Measurements from ENCODE around the gene NWD2.
"Not testable (repeated sequence)": the region's sequence is repeated elsewhere in the genome, so short reads cannot be mapped to it uniquely, and the experiment has no call there.

Gene NWD2, protein sequence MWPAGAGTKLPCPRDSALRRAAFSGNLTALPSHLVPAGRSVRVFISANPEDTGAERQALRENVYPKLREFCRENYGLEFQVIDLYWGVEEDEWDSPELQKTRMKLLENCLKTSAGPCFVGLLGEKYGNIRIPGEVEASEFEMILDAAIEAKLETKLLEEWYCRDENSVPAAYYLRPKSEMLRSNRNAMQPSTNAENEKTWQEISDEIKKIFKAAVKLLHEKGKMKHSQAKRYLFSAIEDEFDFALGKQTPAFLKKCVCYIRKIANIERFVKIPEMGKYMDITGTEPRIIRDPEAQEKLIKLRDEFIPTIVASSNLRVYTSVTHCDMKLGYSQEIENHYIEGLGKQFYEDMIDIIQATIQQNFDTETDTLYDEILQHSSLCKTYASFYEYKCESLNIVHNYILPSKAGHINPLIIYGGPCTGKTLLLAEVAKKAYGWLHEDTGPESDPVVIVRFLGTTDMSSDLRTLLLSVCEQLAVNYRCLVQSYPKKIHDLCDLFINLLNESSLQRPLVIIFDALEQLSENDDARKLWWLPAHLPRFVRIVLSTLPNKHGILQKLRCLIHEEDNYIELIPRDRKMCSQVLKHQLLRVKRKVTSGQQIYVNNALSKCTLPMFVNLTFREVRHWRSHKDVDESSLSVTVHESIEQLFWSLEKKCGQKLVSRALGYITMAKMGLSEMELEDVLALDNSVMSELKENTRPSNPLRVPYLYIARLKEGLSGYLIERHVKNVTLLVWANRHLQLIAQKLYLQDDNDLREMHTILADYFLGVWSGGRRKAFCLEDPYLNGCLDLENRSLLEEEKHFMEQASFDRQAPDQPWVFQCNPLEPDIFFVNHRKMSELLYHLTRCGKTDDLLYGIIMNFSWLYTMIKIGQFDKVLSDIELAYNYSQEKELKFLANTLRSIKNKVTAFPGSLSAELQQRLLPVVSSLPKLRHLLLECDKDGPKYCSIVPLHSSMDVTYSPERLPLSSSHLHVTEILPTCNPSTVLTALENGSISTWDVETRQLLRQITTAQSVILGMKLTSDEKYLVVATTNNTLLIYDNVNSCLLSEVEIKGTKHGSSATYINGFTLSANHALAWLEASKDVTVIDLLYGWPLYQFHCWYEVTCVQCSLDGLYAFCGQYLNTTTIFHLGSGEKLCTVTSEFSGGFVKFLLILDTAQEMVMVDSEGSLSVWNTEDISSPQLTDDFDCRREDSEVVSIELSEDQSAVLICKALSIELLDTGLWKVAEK (N-terminal part only)

DNA sequence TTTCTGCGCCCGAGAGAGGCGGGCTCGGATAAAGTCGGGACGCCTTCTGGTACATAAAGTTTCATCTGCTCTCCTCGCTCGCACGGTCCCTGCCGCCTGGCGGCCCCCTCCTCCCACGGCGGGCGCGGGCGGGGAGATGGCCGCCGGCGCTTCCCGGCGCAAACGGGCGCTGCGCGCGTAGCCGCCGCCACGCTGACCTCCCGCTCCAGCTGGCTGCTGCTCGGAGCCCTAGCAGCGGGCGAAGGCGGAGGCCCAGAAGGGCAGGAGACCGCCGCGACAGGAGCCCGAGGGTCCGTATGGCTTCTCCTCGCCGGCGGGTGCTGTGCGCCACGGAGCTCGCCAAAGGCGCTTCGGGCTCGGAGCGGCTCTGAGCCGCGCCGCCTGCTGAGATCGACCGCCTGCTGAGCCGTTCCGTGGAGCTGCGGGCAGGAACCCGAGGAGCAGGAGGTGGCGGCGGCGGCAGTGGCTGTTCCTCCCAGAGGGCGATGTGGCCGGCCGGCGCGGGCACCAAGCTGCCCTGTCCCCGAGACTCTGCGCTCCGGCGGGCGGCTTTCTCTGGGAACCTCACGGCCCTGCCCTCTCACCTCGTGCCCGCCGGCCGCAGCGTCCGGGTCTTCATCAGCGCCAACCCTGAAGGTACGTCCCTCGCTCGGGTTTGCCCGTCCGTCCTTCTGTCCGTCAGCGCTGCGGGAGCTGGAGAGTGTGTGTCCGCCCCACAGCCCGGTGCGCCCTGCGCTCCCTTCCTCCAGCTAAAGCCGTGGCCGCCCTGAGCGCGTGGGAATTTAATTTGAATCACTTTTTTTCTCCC lies at the start of gene NWD2:
Gene NWD2 (plus strand): TSS at position 161 of the 808 bp plus-strand sequence. CDS start 325 bp downstream, at position 486.
- peak within 1 kb of the TSS; percentile 47 for H3K4me3 ChIP-seq (ENCODE audit: low read depth, low read length)

DNA sequence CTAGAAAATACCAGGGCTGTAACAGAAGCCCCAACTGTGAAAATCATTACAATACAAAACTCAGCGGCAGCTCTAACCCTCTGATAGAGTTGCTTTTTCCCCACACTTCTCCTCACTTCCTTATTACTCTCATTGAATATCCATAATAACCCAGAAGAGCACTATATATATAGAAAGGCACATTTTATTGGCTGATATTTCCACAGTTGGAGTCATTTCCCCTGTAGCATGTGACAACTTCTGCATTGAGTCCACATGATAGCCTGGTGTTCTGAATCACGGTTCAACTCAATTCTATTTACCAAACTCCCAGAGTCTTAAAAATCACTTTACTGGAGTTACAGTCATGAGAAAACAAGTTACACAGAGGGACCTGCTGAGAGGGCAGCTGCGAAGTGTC lies 46.6 kb upstream of the NWD2 start:
- no peak overlapping the region for H3K4me3 ChIP-seq (ENCODE audit: low read depth, low read length)

DNA sequence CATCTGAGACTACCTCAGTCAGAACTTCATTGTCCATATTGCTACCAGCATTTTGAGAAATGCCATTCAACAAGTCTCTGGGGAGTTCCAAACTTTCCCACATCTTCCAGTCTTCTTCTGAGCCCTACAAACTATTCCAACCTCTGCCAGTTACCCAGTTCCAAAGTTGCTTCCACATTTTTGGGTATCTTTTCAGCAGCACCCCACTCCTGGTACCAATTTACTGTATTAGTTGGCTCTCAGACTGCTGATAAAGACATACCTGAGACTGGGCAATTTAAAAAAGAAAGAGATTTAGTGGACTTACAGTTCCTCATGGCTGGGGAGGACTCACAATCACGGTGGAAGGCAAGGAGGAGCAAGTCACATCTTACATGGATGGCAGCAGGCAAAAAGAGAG lies 39.8 kb upstream of the NWD2 start:
- H3K4me3 ChIP-seq (ENCODE audit: low read depth, low read length) = not testable (repeated sequence)

DNA sequence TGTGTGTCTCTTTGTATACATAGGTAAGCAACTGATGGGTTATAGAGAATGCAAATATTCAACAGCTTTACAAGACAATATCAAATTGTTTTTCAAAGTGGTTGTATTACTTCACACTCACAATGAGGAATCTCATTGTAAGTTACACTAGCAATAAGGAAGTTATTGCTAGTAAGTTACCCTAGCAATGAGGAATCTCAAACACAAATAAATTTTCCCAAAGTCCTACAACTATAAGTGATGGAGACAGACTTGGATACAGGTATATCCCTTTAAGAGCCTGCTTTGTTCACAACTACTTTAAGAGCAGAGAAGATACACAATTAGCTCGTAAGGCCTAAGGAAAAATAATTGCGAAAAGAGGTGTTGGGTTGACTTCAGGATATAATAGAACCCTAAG lies 28.3 kb upstream of the NWD2 start:
- H3K4me3 ChIP-seq (ENCODE audit: low read depth, low read length) = no peak overlapping the region

DNA sequence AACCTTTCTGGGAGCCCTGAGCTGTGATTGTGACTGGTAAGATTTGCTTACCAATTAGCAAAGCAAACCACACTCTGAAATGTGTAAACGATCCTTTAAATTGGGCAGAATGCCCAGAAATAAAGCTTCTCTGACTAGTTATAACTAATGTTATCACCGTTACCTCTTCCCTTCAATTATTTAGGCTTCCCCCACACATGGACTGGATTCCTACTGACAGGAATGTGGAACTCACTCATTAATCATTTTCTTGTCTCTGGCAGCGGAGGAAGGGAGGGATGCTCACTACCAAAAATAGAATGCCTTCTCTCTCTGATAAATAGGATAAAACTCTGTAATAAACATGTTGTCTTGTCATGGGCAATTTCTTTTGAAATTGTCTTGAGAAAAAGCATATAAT lies 25.3 kb upstream of the NWD2 start:
- no peak overlapping the region for H3K4me3 ChIP-seq (ENCODE audit: low read depth, low read length)

DNA sequence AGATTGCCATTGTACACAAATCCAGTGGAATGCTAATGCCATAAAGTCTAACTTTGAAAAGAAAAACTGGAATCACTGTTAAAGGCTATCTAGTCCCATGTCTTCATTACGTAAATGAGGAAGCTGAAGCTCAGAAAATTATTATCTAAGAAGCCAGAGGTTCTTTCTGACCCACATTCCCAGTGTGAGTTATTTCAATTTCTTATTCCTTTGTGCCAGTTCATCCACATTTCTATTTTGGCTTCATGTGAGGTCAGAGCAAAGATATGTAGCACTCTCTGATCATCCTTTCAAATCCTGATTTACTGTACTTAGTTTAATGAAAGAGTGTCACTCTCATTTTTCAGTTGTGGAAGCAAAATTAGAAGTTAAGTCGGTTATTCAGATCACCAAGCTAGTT lies 24.6 kb upstream of the NWD2 start:
- no peak overlapping the region for H3K4me3 ChIP-seq (ENCODE audit: low read depth, low read length)

DNA sequence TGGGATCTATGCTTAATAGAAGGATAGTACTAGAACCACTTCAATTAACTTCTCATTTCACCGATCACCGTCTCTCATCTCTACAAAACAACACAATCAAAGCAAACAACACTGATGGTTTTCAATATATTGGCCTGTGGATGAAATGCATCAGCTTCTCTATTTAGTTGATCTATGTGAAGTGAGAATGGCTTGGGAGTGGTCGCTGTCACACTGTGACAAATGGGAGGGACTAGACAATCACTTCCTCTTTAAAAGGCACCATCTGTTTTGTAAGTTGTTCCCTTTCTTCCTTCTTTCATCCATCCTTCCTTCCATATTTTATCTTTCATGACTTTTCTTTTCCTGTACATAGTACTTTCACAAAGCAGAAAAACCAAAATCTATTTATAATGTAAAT lies 23.9 kb upstream of the NWD2 start:
- no peak overlapping the region for H3K4me3 ChIP-seq (ENCODE audit: low read depth, low read length)

DNA sequence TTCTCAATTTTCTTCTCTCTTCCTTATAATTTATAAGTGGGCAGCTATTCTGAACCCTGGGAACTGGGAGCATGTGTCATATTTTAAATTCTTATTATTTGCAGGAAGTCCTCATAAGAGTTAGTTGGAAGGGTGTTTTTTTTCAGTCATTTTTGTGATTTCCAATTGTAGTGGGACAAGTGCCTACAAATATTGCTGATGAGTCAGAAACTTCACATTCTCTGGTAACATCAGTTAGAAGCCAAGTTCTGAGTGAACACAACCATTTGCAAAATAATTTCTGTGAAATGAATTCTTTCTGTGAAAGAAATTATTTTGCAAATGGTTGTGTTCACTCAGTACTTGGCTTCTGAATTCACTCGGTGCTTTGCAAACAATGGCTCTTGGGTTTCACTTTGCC lies 20.8 kb upstream of the NWD2 start:
- H3K4me3 ChIP-seq (ENCODE audit: low read depth, low read length) = no peak overlapping the region

DNA sequence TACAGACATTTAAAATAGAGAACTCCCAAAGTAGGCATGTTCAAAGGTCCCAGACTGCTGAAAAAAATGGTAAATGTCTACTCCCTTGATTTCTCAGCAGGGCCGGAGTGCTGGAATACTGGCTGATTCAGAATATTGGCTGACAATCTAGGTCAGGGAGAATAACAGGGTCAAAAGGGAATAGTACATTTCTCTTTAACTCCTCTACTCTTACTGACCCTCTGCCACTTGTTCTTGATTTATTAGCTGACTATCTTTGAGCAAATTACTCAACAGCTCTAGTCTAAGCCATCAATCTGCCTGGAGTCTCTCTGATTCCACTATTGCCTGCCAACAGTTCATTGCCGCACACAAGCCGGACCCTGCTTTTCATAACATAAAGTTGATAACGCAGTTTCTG lies 19.7 kb upstream of the NWD2 start:
- no peak overlapping the region for H3K4me3 ChIP-seq (ENCODE audit: low read depth, low read length)

DNA sequence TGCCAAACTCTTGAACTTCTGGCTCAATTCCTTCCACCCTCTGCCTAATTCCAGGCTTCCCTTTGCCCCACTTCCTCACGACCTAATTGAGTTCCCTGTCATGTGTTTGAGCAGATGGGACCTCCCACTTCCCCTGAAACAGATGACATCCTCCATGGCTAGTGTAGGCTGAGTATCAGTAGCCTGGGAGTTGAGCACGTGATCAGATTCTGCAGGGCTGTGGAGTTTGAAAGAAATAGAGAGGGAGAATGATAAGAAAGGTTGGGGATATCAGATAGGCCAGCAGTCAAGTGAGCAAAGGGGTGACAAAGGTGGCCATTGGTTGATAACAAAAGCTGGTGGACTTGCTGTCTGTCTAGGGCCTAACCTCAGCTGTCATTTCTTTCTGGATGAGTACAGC lies 18.8 kb upstream of the NWD2 start:
- H3K4me3 ChIP-seq (ENCODE audit: low read depth, low read length) = no peak overlapping the region

DNA sequence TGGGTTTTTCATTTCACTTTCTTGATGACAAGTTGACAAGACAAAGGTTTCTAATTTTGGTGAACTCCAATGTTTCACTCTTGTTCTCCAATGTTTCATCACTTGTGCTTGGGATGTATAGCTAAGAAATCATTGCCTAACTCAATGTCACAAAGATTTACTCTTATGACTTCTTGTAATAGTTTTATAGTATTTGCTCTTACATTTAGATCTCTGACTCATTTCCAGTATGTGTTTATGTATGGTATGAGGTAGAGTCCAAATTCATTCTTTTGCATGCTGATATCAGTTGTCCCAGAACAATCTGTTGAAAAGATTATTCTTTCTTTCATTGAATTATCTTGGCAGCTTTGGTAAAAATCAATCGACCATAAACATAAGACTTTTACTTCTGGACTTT lies 12.2 kb upstream of the NWD2 start:
- no peak overlapping the region for H3K4me3 ChIP-seq (ENCODE audit: low read depth, low read length)

DNA sequence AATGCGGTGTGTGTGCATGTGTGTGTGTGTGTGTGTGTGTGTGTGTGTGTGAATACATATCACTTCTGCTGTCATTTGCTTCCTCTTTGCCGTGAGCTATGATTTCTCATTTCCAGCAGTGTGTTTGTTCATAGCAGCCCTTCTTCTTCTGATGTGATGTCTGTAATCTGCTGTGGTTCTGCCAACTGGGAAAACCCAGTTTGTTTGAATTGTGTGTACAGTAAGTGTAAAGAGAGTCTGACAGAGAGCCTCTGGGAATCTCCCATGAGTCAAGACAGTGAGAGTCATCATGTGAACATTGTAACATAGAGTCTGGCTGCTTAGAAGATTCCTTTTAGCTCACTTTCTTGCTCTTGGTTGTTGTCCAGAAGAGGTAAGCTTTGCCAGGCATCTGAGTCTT lies 8.4 kb upstream of the NWD2 start:
- H3K4me3 ChIP-seq (ENCODE audit: low read depth, low read length) = no peak overlapping the region

DNA sequence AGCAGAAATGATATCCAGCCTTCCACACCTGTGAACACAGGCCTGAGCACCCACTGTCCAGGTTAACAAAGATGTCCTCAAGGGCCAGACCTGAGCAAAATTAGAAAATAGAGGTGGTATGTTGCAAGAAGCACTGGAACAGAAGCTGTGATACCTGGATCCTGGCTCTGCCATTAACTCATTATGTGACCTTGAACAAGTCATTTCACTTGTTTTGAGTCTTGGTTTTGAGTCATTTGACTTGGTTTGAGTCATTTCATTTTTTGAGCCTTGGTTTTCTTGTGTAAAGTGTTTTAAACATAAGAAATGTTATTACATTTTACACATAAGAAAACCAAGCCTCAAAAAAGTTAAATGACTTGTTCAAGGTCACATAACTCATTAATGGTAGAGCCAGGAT lies 2.9 kb upstream of the NWD2 start:
- no peak overlapping the region for H3K4me3 ChIP-seq (ENCODE audit: low read depth, low read length)

DNA sequence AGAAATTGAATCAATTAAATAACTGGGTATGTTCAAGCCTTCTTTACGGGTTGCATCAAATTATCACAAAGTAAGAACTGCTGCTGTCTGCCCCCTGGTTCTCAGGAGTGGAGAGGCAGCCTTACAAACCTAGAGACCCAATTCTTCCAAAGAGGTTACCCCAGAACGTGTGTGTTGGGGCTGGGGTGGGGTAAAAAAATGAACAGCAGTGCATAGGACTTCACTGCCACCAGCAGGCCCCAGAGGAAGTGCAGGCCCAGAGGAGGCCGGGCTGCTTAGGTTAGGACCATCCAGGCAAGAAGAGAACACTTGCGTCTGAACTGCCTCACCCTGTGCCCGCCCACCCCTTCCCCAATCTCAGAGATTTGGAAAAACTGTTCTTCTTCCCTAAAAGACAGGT lies 1.5 kb upstream of the NWD2 start:
- no peak overlapping the region for H3K4me3 ChIP-seq (ENCODE audit: low read depth, low read length)

DNA sequence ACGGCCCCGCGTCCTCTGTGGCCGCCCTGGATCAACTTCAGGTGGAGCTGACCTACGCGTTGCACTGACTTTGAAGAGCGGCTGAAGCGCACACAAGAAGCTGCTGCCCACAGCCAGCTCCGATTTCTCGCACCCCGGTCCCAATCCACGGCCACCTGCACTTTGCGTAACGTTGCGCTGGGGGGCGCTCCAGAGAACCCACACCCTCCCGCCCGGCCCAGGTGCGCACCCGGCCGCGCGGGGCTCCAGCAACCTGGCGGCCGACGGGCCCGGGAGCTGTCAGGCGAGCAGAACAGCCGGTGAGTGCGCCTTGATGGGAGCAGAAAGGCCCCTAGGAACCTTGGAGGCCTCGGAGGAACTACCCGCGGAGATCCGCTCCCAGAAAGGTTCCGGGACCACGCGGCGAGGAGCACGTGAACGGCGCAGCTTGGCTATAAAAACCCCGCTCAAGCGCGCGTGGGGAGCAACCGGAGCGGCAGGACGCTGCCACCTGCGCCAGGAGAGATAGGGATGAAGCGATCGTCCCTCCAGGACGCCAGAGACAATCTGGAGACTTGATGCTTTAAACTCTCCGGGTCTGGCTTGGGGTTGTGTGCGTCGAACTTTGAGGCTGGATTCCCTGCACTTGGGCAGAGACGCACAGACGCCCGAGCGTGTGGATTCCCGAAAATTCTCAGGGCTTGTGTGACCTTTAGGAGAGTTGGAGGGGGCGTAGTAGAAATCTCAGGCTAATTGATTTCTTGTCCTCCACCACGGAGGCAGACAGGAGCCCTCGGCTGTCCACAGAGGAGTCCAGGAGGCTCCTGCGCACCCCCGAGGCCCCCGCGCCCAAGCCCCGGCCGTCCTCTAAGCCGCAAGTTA lies 591 bp upstream of the NWD2 start:
- H3K4me3 ChIP-seq (ENCODE audit: low read depth, low read length) = peak overlapping the region; percentile 47

DNA sequence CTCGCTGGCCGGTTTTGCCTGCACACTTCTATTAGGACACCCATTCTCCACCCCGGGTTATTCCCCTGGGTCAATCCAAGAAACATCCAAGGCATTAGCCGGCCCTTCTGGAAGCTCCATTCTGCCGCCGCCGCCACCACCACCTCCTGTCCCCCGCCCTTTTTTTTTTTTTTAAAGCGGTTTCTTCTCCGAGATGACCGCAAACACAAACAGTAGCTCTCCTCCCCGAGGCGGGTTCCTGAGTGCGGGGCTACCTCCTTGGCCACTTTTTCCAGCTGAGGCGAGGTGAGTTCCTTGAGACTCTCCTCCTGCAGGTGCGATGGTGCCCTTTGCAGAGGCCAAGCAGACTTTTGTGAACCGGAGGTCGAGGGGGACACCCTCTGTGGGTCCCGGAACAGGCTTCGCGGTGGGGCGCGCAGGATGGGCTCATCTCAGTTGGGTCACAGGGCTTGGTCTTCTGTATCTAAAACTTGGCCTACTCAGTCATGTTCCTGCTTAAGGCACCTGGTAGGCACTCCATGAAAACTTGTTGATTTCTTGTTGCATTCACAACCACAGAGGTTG lies 930 bp downstream of the NWD2 start:
- H3K4me3 ChIP-seq (ENCODE audit: low read depth, low read length) = peak overlapping the region; percentile 47

DNA sequence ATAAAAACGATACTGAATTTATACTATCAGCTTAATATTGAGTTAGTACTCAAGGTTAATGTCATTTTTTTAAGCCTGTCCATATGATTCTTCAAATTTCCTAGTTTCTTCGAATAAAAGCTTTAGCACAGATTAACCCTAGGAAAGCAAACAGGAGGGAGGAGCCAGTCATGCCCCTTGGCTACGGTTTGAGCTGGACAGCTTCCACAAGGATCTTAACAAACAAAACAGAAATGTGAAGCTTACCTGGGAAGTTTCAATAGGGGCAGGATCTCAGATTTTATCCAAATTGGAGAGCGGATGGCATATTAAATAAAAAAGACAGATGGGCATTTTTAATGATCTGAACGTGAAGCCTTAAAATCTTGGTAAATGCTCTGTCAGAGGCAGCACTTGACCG lies 2.3 kb downstream of the NWD2 start:
- H3K4me3 ChIP-seq (ENCODE audit: low read depth, low read length) = no peak overlapping the region

DNA sequence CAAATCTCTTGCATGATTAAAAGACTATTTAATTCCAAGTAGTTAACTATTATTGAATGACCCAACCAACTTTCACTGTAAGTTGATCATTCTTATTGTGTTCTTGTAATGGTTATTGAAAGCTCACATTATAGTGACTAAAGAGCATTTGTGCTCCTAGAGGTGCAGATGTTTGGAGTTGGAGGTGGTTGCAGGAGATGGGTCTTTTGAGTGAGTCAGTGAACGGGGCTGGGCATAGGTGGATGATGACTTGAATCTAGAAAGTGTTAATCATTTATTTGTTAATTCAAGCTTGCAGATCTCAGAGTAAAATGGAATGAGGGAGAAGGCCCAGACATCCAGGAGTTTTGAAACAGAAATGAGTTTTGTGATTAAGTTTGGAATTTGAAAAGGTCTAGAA lies 13.7 kb downstream of the NWD2 start:
- H3K4me3 ChIP-seq (ENCODE audit: low read depth, low read length) = no peak overlapping the region

DNA sequence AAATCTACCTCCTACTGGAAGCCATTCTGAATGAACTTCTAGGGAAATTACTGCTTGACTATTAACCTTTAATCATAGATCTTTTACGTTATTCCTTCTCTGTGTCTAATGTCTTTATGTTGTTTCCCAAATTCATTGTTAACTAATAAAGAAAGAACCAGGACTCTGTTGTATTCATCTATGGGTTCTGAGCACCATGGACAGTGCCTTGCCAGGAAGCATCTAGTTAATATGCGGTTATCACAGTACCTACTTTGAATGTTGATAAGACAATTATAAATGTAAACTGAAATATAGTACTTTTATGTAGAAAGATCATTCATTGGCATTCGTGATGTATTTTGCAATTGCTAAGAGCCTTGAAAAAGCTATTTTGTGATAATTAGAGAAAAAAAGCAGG lies 23.8 kb downstream of the NWD2 start:
- no peak overlapping the region for H3K4me3 ChIP-seq (ENCODE audit: low read depth, low read length)

All from iPS-11a (cell line).